Activated CD4-positive, alpha-beta memory T cell treated with anti-CD3 and anti-CD28 coated beads for 36 hours (primary cell): Measurements from ENCODE around the gene SLX4IP. TPM values are rescaled to one million over a fixed set of nuclear protein-coding genes. Genes with fewer than 3 reads are reported as not detected.

Source experiments
- CTCF ChIA-PET: fragments of 350-600 bp; sonication (Branson Sonifier 250); formaldehyde crosslinking; loops from one replicate; lab custom pipeline; 2021; ENCODE audit warnings: antibody characterized with exemption, inconsistent platforms; lab: Charles Lee
- POLR2A ChIA-PET: fragments of 350-600 bp; sonication (Branson Sonifier 250); formaldehyde crosslinking; loops from one replicate; lab custom pipeline; 2021; ENCODE audit warnings: antibody characterized with exemption; lab: Charles Lee
- DNase-seq: peaks from one replicate; pipeline ENCODE4 v3.0.0-alpha.2; 2020
- H3K27ac Mint-ChIP-seq: one replicate; pipeline ENCODE4 v1.8.0; 2021; ENCODE audit warnings: mixed read lengths
- H3K27me3 Mint-ChIP-seq: one replicate; pipeline ENCODE4 v1.8.0; 2021; ENCODE audit warnings: mixed read lengths
- H3K36me3 Mint-ChIP-seq: one replicate; pipeline ENCODE4 v1.8.0; 2021; ENCODE audit warnings: mixed read lengths
- H3K4me1 Mint-ChIP-seq: one replicate; pipeline ENCODE4 v1.8.0; 2021; ENCODE audit warnings: low read depth, mixed read lengths
- H3K4me3 Mint-ChIP-seq: one replicate; pipeline ENCODE4 v1.8.0; 2021; ENCODE audit warnings: mild to moderate bottlenecking, mixed read lengths
- H3K9me3 Mint-ChIP-seq: one replicate; pipeline ENCODE4 v1.8.0; 2021; ENCODE audit warnings: mixed read lengths
- intact Hi-C: fragments of 100-400 bp; cut with micrococcal nuclease; formaldehyde crosslinking; loops from one replicate; pipeline ENCODE4 v1.15.1; 2023
- total RNA-seq, 2 experiments: library from RNA; stranded (reverse); gene quantifications; one replicate each; pipeline ENCODE4 v1.2.3, GENCODE V29; 2021

The SLX4IP gene
- total RNA-seq, 2 experiments from 2014 or later: 5.5 to 6.3 TPM

- CTCF ChIA-PET: interaction anchor here (1.0 kb wide), 1 partner anchor 13 kb away, joined by 3 read pairs; no protein-coding TSS in a partner anchor
- no peak overlapping the region for H3K27ac Mint-ChIP-seq
- no peak overlapping the region for H3K4me3 Mint-ChIP-seq
- no peaks in the 10 kb centered on the region for H3K27me3 Mint-ChIP-seq
- no peaks in the 10 kb centered on the region for H3K9me3 Mint-ChIP-seq
- POLR2A ChIA-PET: no interaction called here
- H3K36me3 Mint-ChIP-seq: peaks cover 2% of the 10 kb centered on the region
- no peaks in the 10 kb centered on the region for H3K4me1 Mint-ChIP-seq
- DNase-seq: no peak
- intact Hi-C loops: no loop called here
Observed at GRCh38 chr20:10590950-10591671, 156.0 kb downstream of the SLX4IP start.

GRCh38 chr20:10591946-10592521 is 156.9 kb downstream of the SLX4IP start:
- H3K36me3 Mint-ChIP-seq: peaks cover 2% of the 10 kb centered on the region
- H3K27ac Mint-ChIP-seq: no peak overlapping the region
- no peaks in the 10 kb centered on the region for H3K9me3 Mint-ChIP-seq
- intact Hi-C loops: no loop called here
- DNase-seq: no peak
- H3K4me1 Mint-ChIP-seq: no peaks in the 10 kb centered on the region
- ChIA-PET CTCF (no interaction called here), POLR2A (no interaction called here)
- no peak overlapping the region for H3K4me3 Mint-ChIP-seq
- no peaks in the 10 kb centered on the region for H3K27me3 Mint-ChIP-seq

- no peak overlapping the region for H3K27ac Mint-ChIP-seq
- peaks cover 6% of the 10 kb centered on the region for H3K36me3 Mint-ChIP-seq
- intact Hi-C loops: no loop called here
- H3K9me3 Mint-ChIP-seq: no peaks in the 10 kb centered on the region
- H3K4me3 Mint-ChIP-seq: no peak overlapping the region
- ChIA-PET POLR2A (no interaction called here), CTCF (interaction anchor here (2.7 kb wide), 1 partner anchor 13 kb away, joined by 7 read pairs; no protein-coding TSS in a partner anchor)
- no peaks in the 10 kb centered on the region for H3K27me3 Mint-ChIP-seq
- H3K4me1 Mint-ChIP-seq: peaks cover 11% of the 10 kb centered on the region
- DNase-seq: no peak
Observed at GRCh38 chr20:10594296-10594868, 159.3 kb downstream of the SLX4IP start.

- ChIA-PET POLR2A (no interaction called here), CTCF (interaction anchor here (2.7 kb wide), 1 partner anchor 13 kb away, joined by 7 read pairs; no protein-coding TSS in a partner anchor)
- Mint-ChIP-seq H3K4me1 (peaks cover 12% of the 10 kb centered on the region), H3K36me3 (peaks cover 7% of the 10 kb centered on the region), H3K27ac (no peak overlapping the region), H3K27me3 (no peaks in the 10 kb centered on the region), H3K9me3 (no peaks in the 10 kb centered on the region), H3K4me3 (no peak overlapping the region)
- no peak for DNase-seq
- intact Hi-C loops: loop anchor here (5.0 kb wide), 2 partner anchors 148 to 258 kb away; no protein-coding TSS in a partner anchor
Observed at GRCh38 chr20:10595266-10595665, 160.2 kb downstream of the SLX4IP start.

- H3K4me1 Mint-ChIP-seq: peaks cover 12% of the 10 kb centered on the region
- H3K27me3 Mint-ChIP-seq: no peaks in the 10 kb centered on the region
- peaks cover 12% of the 10 kb centered on the region for H3K36me3 Mint-ChIP-seq
- no peak for DNase-seq
- no peak overlapping the region for H3K4me3 Mint-ChIP-seq
- H3K27ac Mint-ChIP-seq: no peak overlapping the region
- POLR2A ChIA-PET: no interaction called here
- no peaks in the 10 kb centered on the region for H3K9me3 Mint-ChIP-seq
- intact Hi-C loops: loop anchor here (5.0 kb wide), 2 partner anchors 149 to 259 kb away; no protein-coding TSS in a partner anchor
- CTCF ChIA-PET: interaction anchor here (2.7 kb wide), 1 partner anchor 14 kb away, joined by 7 read pairs; no protein-coding TSS in a partner anchor
Observed at GRCh38 chr20:10595985-10596384, 160.9 kb downstream of the SLX4IP start.

GRCh38 chr20:10596710-10597121 is 161.6 kb downstream of the SLX4IP start:
- H3K27ac Mint-ChIP-seq: no peak overlapping the region
- no peak overlapping the region for H3K4me3 Mint-ChIP-seq
- peaks cover 18% of the 10 kb centered on the region for H3K36me3 Mint-ChIP-seq
- H3K27me3 Mint-ChIP-seq: no peaks in the 10 kb centered on the region
- DNase-seq: no peak
- intact Hi-C loops: loop anchor here (5.0 kb wide), 2 partner anchors 149 to 259 kb away; no protein-coding TSS in a partner anchor
- ChIA-PET CTCF (no interaction called here), POLR2A (no interaction called here)
- peaks cover 12% of the 10 kb centered on the region for H3K4me1 Mint-ChIP-seq
- H3K9me3 Mint-ChIP-seq: no peaks in the 10 kb centered on the region

GRCh38 chr20:10597637-10598036 is 162.5 kb downstream of the SLX4IP start:
- DNase-seq: no peak
- intact Hi-C loops: loop anchor here (1.0 to 5.0 kb wide), 4 partner anchors 77 to 260 kb away; no protein-coding TSS in a partner anchor
- no peaks in the 10 kb centered on the region for H3K9me3 Mint-ChIP-seq
- H3K4me3 Mint-ChIP-seq: no peak overlapping the region
- H3K4me1 Mint-ChIP-seq: peaks cover 12% of the 10 kb centered on the region
- POLR2A ChIA-PET: no interaction called here
- no peaks in the 10 kb centered on the region for H3K27me3 Mint-ChIP-seq
- H3K27ac Mint-ChIP-seq: no peak overlapping the region
- peaks cover 25% of the 10 kb centered on the region for H3K36me3 Mint-ChIP-seq
- CTCF ChIA-PET: no interaction called here

GRCh38 chr20:10602221-10602871 is 167.2 kb downstream of the SLX4IP start:
- Mint-ChIP-seq H3K27me3 (no peaks in the 10 kb centered on the region), H3K4me1 (peaks cover 20% of the 10 kb centered on the region), H3K27ac (no peak overlapping the region), H3K4me3 (no peak overlapping the region), H3K36me3 (peaks cover 46% of the 10 kb centered on the region), H3K9me3 (no peaks in the 10 kb centered on the region)
- CTCF ChIA-PET: no interaction called here
- POLR2A ChIA-PET: no interaction called here
- intact Hi-C loops: loop anchor here (2.0 kb wide), 1 partner anchor 252 kb away; no protein-coding TSS in a partner anchor
- DNase-seq: no peak

GRCh38 chr20:10603378-10603777 is 168.3 kb downstream of the SLX4IP start:
- intact Hi-C loops: loop anchor here (1.0 to 2.0 kb wide), 3 partner anchors 45 to 253 kb away; no protein-coding TSS in a partner anchor
- ChIA-PET CTCF (interaction anchor here (0.8 kb wide), 1 partner anchor 13 kb away, joined by 3 read pairs; no protein-coding TSS in a partner anchor), POLR2A (no interaction called here)
- peak; percentile 37 for DNase-seq
- Mint-ChIP-seq H3K4me1 (peaks cover 19% of the 10 kb centered on the region), H3K27ac (no peak overlapping the region), H3K36me3 (peaks cover 50% of the 10 kb centered on the region), H3K27me3 (no peaks in the 10 kb centered on the region), H3K4me3 (no peak overlapping the region), H3K9me3 (no peaks in the 10 kb centered on the region)

GRCh38 chr20:10603971-10604864 is 169.1 kb downstream of the SLX4IP start:
- peaks cover 11% of the 10 kb centered on the region for H3K4me1 Mint-ChIP-seq
- H3K4me3 Mint-ChIP-seq: no peak overlapping the region
- no peak for DNase-seq
- H3K36me3 Mint-ChIP-seq: peaks cover 47% of the 10 kb centered on the region
- CTCF ChIA-PET: interaction anchor here (0.8 kb wide), 1 partner anchor 13 kb away, joined by 3 read pairs; no protein-coding TSS in a partner anchor
- intact Hi-C loops: loop anchor here (1.0 to 2.0 kb wide), 3 partner anchors 46 to 253 kb away; no protein-coding TSS in a partner anchor
- POLR2A ChIA-PET: interaction anchor here (0.8 kb wide), 1 partner anchor 170 kb away, joined by 5 read pairs; the partner anchor contains the start of gene MKKS
- H3K27ac Mint-ChIP-seq: no peak overlapping the region
- no peaks in the 10 kb centered on the region for H3K27me3 Mint-ChIP-seq
- H3K9me3 Mint-ChIP-seq: no peaks in the 10 kb centered on the region
